Common myeloid progenitor, CD34-positive (primary cell): ENCODE measurements around the gene IGF1R.

ENCODE experiments used
- CTCF ChIA-PET: fragments of 350-600 bp; sonication (Branson Sonifier 250); formaldehyde crosslinking; loops from one replicate; lab custom pipeline; 2021; ENCODE audit warnings: antibody characterized with exemption; lab: Charles Lee
- POLR2A ChIA-PET: fragments of 350-600 bp; sonication (Branson Sonifier 250); formaldehyde crosslinking; loops from one replicate; lab custom pipeline; 2021; ENCODE audit warnings: antibody characterized with exemption; lab: Charles Lee
- DNase-seq, 3 donors: peaks; one replicate each; pipeline versions ENCODE4 v3.0.0 to v3.0.0-alpha.2; 2013
- H3K27ac ChIP-seq, 2 experiments: 1 replicate in 1 of 2; 2 replicates in 1 of 2; pipeline ENCODE4 v1.7.0; 2013; ENCODE audit warnings: inconsistent platforms in 2 of 2, low read length in 2 of 2, mild to moderate bottlenecking in 2 of 2, low read depth in 1 of 2, moderate library complexity in 1 of 2; ENCODE audit not compliant: severe bottlenecking in 2 of 2, insufficient read depth in 1 of 2, poor library complexity in 1 of 2
- H3K27me3 ChIP-seq, 5 experiments: replicated peaks in 2 of 5; 1 replicate in 3 of 5; 2 replicates in 2 of 5; pipeline versions ENCODE4 v1.6.1 to v1.7.0; 2013; ENCODE audit warnings: low read length in 4 of 5, mild to moderate bottlenecking in 2 of 5, moderate library complexity in 2 of 5, inconsistent platforms in 1 of 5; ENCODE audit not compliant: insufficient read depth in 5 of 5, control insufficient read depth in 4 of 5
- H3K36me3 ChIP-seq, 4 experiments: 1 replicate in 2 of 4; 2 replicates in 2 of 4; pipeline versions ENCODE4 v1.6.1 to v1.7.0; 2013; ENCODE audit warnings: low read length in 3 of 4, control low read depth in 1 of 4, mild to moderate bottlenecking in 1 of 4; ENCODE audit not compliant: control insufficient read depth in 4 of 4, insufficient read depth in 4 of 4
- H3K4me1 ChIP-seq, 4 experiments: 1 replicate in 3 of 4; 2 replicates in 1 of 4; pipeline versions ENCODE4 v1.6.1 to v1.7.1; 2013; ENCODE audit warnings: low read length in 3 of 4, mild to moderate bottlenecking in 3 of 4, control low read depth in 1 of 4, inconsistent platforms in 1 of 4, moderate library complexity in 1 of 4; ENCODE audit not compliant: control insufficient read depth in 4 of 4, insufficient read depth in 4 of 4; ENCODE audit errors: control extremely low read depth in 1 of 4
- H3K4me3 ChIP-seq, 7 experiments: 1 replicate in 4 of 7; 2 replicates in 3 of 7; pipeline versions ENCODE4 v1.5.1 to v1.7.0; 2013; ENCODE audit warnings: mild to moderate bottlenecking in 7 of 7, low read length in 6 of 7, moderate library complexity in 6 of 7, inconsistent platforms in 2 of 7, low read depth in 2 of 7, control low read depth in 1 of 7; ENCODE audit not compliant: insufficient read depth in 4 of 7, control insufficient read depth in 1 of 7; ENCODE audit errors: extremely low read depth in 1 of 7
- H3K9me3 ChIP-seq, 5 experiments: 1 replicate in 4 of 5; 2 replicates in 1 of 5; pipeline versions ENCODE4 v1.6.1 to v1.7.1; 2013; ENCODE audit warnings: low read length in 4 of 5, mild to moderate bottlenecking in 2 of 5, inconsistent platforms in 1 of 5, low read depth in 1 of 5, moderate library complexity in 1 of 5; ENCODE audit not compliant: control insufficient read depth in 4 of 5, insufficient read depth in 2 of 5; ENCODE audit errors: control extremely low read depth in 1 of 5
- WGBS: methylation state at CpG from one replicate; pipeline ENCODE4 v1.1.5; 2013; ENCODE audit not compliant: insufficient coverage; 5-methylcytosine and 5-hydroxymethylcytosine counted together

The IGF1R gene

DNA sequence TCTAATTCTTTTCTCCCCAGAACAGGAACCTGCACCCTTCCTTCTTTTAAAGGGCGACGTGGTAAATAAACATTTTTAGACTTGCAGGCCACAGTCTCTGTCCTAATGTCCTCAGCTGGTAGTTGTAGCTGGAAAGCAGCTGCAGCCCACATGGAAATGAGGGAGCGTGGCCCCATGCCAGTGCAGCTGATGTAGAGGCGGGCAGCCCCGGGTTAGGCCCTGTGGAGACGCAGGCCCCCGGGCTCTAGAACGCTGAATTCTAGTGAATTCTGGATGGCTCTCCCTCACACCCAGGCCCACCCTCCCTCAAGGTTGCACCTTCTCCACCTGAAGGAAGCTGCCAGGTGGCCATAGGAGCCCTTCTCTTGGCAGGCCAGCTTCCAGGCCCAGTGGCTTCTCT lies 307.0 kb downstream of the IGF1R start:
- peaks cover 10 to 50% (median 35%) of the 10 kb centered on the region in 4 experiments for H3K36me3 ChIP-seq

DNA sequence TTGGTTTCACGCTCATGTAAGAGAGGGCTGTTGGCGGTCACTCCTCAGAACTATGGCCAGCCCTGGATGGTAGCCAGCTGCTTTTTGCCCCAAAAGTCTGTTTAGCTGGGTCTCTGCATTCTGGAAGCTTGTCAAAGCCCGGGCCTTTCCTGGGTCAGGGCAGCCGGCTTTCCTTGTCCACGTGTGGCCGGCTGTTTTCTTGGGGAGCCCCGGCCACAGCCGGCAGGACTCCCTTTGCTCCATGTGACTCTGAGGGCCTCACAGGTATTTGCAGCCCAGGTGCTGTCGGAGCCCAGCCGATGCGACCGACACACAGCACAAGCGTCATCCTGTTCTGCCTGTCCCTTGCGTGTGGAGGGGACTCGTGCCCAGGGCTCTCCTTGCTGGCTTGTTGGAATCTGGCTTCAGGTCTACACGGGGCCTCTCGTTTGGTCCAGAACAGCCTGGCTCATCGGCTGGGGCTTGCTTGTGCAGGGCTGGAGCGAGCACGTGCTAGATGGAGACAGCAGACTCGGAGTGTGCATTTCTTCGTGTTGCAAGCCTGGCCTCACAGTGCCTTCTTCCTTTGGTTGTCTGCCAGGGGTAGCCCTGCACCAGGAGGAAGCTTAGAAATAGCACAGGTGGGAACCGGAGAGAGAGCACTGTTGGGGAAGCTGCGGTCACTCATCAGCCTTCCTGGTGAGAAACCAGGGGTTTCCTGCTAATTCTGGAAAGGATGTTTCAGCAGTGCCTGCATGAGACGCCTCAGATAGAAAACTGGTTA lies 307.8 kb downstream of the IGF1R start:
- CTCF ChIA-PET = no interaction called here
- peak in 2 of 3 donors; percentile 57 to 71 for DNase-seq
- Histone ChIP-seq H3K36me3 (peaks cover 12 to 50% (median 36%) of the 10 kb centered on the region in 4 experiments), H3K27me3 (no peaks in the 10 kb centered on the region), H3K4me1 (peaks cover 2 to 53% (median 51%) of the 10 kb centered on the region in 4 experiments), H3K9me3 (peaks cover 0 to 4% (median 0%) of the 10 kb centered on the region in 5 experiments), H3K4me3 (no peak overlapping the region), H3K27ac (no peak overlapping the region)
- POLR2A ChIA-PET = interaction anchor here (0.7 kb wide), 1 partner anchor 248 kb away, joined by 3 read pairs; no protein-coding TSS in a partner anchor
- 76% methylated on average over 24 of the region's 25 CpGs for WGBS

More for the DNA sequence above, 307.0 kb downstream of the IGF1R start:
- Histone ChIP-seq H3K27ac (no peak overlapping the region), H3K27me3 (no peaks in the 10 kb centered on the region), H3K4me1 (peaks cover 2 to 53% (median 51%) of the 10 kb centered on the region in 4 experiments), H3K4me3 (no peak overlapping the region), H3K9me3 (no peaks in the 10 kb centered on the region)
- no peak for DNase-seq
- 95% methylated on average over 5 of the region's 8 CpGs for WGBS
- ChIA-PET CTCF (interaction anchor here (0.5 to 1.5 kb wide), 2 partner anchors 50 to 103 kb away, joined by 3 read pairs; no protein-coding TSS in a partner anchor), POLR2A (no interaction called here)

DNA sequence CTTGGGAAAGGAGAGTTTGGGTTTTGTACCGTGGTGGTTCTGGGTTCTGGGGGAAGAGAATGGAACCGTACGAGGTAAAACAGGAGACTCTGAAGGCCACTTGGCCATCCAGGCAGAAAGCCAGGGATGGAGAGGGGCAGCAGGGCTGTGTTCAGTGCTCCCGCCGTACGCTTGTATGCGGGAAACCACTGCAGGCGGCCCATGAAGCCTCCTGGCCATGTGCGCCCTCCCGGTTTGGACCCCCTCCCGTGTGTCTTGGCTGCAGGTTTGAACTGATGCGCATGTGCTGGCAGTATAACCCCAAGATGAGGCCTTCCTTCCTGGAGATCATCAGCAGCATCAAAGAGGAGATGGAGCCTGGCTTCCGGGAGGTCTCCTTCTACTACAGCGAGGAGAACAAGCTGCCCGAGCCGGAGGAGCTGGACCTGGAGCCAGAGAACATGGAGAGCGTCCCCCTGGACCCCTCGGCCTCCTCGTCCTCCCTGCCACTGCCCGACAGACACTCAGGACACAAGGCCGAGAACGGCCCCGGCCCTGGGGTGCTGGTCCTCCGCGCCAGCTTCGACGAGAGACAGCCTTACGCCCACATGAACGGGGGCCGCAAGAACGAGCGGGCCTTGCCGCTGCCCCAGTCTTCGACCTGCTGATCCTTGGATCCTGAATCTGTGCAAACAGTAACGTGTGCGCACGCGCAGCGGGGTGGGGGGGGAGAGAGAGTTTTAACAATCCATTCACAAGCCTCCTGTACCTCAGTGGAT lies 308.6 kb downstream of the IGF1R start:
- ChIA-PET CTCF (no interaction called here), POLR2A (interaction anchor here (0.7 kb wide), 1 partner anchor 247 kb away, joined by 3 read pairs; no protein-coding TSS in a partner anchor)
- Histone ChIP-seq H3K27ac (no peak overlapping the region), H3K27me3 (no peaks in the 10 kb centered on the region), H3K36me3 (peaks cover 20 to 54% (median 37%) of the 10 kb centered on the region in 4 experiments), H3K4me3 (no peak overlapping the region), H3K4me1 (peaks cover 2 to 47% (median 45%) of the 10 kb centered on the region in 4 experiments), H3K9me3 (peaks cover 0 to 12% (median 7%) of the 10 kb centered on the region in 5 experiments)
- 72% methylated on average over 23 of the region's 39 CpGs for WGBS
- peak in 1 of 3 donors; percentile 10 for DNase-seq

DNA sequence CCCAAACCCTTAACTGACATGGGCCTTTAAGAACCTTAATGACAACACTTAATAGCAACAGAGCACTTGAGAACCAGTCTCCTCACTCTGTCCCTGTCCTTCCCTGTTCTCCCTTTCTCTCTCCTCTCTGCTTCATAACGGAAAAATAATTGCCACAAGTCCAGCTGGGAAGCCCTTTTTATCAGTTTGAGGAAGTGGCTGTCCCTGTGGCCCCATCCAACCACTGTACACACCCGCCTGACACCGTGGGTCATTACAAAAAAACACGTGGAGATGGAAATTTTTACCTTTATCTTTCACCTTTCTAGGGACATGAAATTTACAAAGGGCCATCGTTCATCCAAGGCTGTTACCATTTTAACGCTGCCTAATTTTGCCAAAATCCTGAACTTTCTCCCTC lies 309.3 kb downstream of the IGF1R start:
- no peaks in the 10 kb centered on the region for H3K27me3 ChIP-seq
- no peak overlapping the region for H3K4me3 ChIP-seq
- peaks cover 2 to 42% (median 38%) of the 10 kb centered on the region in 4 experiments for H3K4me1 ChIP-seq
- WGBS = 80% methylated on average over 5 of the region's 6 CpGs
- H3K27ac ChIP-seq = no peak overlapping the region
- POLR2A ChIA-PET = no interaction called here
- peaks cover 0 to 19% (median 11%) of the 10 kb centered on the region in 5 experiments for H3K9me3 ChIP-seq
- DNase-seq = no peak
- CTCF ChIA-PET = interaction anchor here (1.0 to 1.5 kb wide), 2 partner anchors 22 to 75 kb away, joined by 3 read pairs; no protein-coding TSS in a partner anchor
- H3K36me3 ChIP-seq = peaks cover 27 to 61% (median 43%) of the 10 kb centered on the region in 4 experiments

DNA sequence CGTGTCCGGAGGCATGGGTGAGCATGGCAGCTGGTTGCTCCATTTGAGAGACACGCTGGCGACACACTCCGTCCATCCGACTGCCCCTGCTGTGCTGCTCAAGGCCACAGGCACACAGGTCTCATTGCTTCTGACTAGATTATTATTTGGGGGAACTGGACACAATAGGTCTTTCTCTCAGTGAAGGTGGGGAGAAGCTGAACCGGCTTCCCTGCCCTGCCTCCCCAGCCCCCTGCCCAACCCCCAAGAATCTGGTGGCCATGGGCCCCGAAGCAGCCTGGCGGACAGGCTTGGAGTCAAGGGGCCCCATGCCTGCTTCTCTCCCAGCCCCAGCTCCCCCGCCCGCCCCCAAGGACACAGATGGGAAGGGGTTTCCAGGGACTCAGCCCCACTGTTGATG lies 309.7 kb downstream of the IGF1R start:
- 97% methylated on average over 9 of the region's 11 CpGs for WGBS
- Histone ChIP-seq H3K4me3 (no peak overlapping the region), H3K27me3 (no peaks in the 10 kb centered on the region), H3K9me3 (peaks cover 0 to 19% (median 11%) of the 10 kb centered on the region in 5 experiments), H3K27ac (no peak overlapping the region), H3K36me3 (peaks cover 29 to 62% (median 46%) of the 10 kb centered on the region in 4 experiments), H3K4me1 (peaks cover 2 to 37% (median 34%) of the 10 kb centered on the region in 4 experiments)
- POLR2A ChIA-PET = no interaction called here
- CTCF ChIA-PET = interaction anchor here (1.0 to 1.5 kb wide), 2 partner anchors 22 to 76 kb away, joined by 3 read pairs; no protein-coding TSS in a partner anchor
- DNase-seq = no peak

DNA sequence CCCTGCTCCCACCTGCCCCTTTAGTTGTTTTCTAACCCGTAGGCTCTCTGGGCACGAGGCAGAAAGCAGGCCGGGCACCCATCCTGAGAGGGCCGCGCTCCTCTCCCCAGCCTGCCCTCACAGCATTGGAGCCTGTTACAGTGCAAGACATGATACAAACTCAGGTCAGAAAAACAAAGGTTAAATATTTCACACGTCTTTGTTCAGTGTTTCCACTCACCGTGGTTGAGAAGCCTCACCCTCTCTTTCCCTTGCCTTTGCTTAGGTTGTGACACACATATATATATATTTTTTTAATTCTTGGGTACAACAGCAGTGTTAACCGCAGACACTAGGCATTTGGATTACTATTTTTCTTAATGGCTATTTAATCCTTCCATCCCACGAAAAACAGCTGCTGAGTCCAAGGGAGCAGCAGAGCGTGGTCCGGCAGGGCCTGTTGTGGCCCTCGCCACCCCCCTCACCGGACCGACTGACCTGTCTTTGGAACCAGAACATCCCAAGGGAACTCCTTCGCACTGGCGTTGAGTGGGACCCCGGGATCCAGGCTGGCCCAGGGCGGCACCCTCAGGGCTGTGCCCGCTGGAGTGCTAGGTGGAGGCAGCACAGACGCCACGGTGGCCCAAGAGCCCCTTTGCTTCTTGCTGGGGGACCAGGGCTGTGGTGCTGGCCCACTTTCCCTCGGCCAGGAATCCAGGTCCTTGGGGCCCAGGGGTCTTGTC lies 310.7 kb downstream of the IGF1R start:
- Histone ChIP-seq H3K36me3 (peaks cover 32 to 66% (median 49%) of the 10 kb centered on the region in 4 experiments), H3K4me3 (no peak overlapping the region), H3K27me3 (no peaks in the 10 kb centered on the region), H3K4me1 (peaks cover 2 to 35% (median 29%) of the 10 kb centered on the region in 4 experiments), H3K27ac (no peak overlapping the region), H3K9me3 (peaks cover 0 to 19% (median 11%) of the 10 kb centered on the region in 5 experiments)
- POLR2A ChIA-PET = no interaction called here
- CTCF ChIA-PET = interaction anchor here (1.5 kb wide), 1 partner anchor 77 kb away, joined by 3 read pairs; no protein-coding TSS in a partner anchor
- DNase-seq = no peak
- 98% methylated on average over 18 of the region's 22 CpGs for WGBS
